Smooth muscle cell (in vitro differentiated cells): ENCODE measurements around the gene MAGI1. TPM values are rescaled to one million over a fixed set of nuclear protein-coding genes. Genes with fewer than 3 reads are reported as not detected.

ENCODE experiments used
- DNase-seq: peaks from one replicate; lab custom pipeline; 2025; ENCODE audit not compliant: unreplicated experiment; lab: John Stamatoyannopoulos, UW
- H2AFZ ChIP-seq: fragments of 200-600 bp; sonication (generic); 2 replicates; pipeline ENCODE4 v1.6.0; 2016; ENCODE audit warnings: antibody characterized with exemption, low read depth, mild to moderate bottlenecking
- H3F3A ChIP-seq: fragments of 200-600 bp; sonication (generic); 2 replicates; pipeline ENCODE4 v1.6.0; 2017; ENCODE audit warnings: antibody characterized with exemption, low read depth
- H3K27ac ChIP-seq: fragments of 200-600 bp; sonication (generic); 2 replicates; pipeline ENCODE4 v1.5.1; 2016; ENCODE audit warnings: low read depth, mild to moderate bottlenecking
- H3K27me3 ChIP-seq: fragments of 200-600 bp; sonication (generic); 2 replicates; pipeline ENCODE4 v1.6.1; 2016; ENCODE audit warnings: low read depth, mild to moderate bottlenecking
- H3K36me3 ChIP-seq: fragments of 200-600 bp; sonication (generic); 2 replicates; pipeline ENCODE4 v1.5.1; 2016; ENCODE audit warnings: low read depth
- H3K4me1 ChIP-seq: fragments of 200-600 bp; sonication (generic); 2 replicates; pipeline ENCODE4 v1.5.1; 2016; ENCODE audit warnings: low read depth
- H3K4me2 ChIP-seq: fragments of 200-600 bp; sonication (generic); 2 replicates; pipeline ENCODE4 v1.6.0; 2016; ENCODE audit warnings: mild to moderate bottlenecking
- H3K4me3 ChIP-seq: fragments of 200-600 bp; sonication (generic); 2 replicates; pipeline ENCODE4 v1.5.1; 2016; ENCODE audit warnings: mild to moderate bottlenecking
- H3K79me2 ChIP-seq: fragments of 200-600 bp; sonication (generic); 2 replicates; pipeline ENCODE4 v1.6.0; 2016; ENCODE audit warnings: low read depth, mild to moderate bottlenecking
- H3K9ac ChIP-seq: fragments of 200-600 bp; sonication (generic); 2 replicates; pipeline ENCODE4 v1.6.0; 2016; ENCODE audit warnings: low read depth
- H3K9me3 ChIP-seq: fragments of 200-600 bp; sonication (generic); replicated peaks from 2 replicates; pipeline ENCODE4 v1.5.1; 2016; ENCODE audit warnings: low read depth
- H4K20me1 ChIP-seq: fragments of 200-600 bp; sonication (generic); 2 replicates; pipeline ENCODE4 v1.6.0; 2016; ENCODE audit warnings: low read depth
- CTCF ChIP-seq: fragments of 200-600 bp; sonication (generic); IDR thresholded peaks from 2 replicates; pipeline ENCODE4 v1.5.1; 2017; ENCODE audit warnings: borderline replicate concordance, mild to moderate bottlenecking, antibody characterized with exemption; ENCODE audit not compliant: insufficient read depth, poor library complexity, severe bottlenecking
- WGBS: methylation state at CpG from one replicate; pipeline ENCODE4 v1.1.7; 2016; ENCODE audit warnings: low lambda C conversion rate; 5-methylcytosine and 5-hydroxymethylcytosine counted together
- polyA plus RNA-seq: library from polyadenylated mRNA; unstranded; fragments of >200 nt; fragmentation: Nextera tagmentation; extraction: Ambion mirVana; gene quantifications from 2 replicates; pipeline ENCODE4 v1.2.1, GENCODE V29; 2016
- total RNA-seq: library from RNA; depleted of rRNA; stranded (reverse); fragments of >200 nt; gene quantifications from 2 replicates; pipeline ENCODE4 v1.2.3, GENCODE V29; 2014

MAGI1 gene
- total and polyA plus RNA-seq, 2 experiments from 2014 or later, result 9.9 to 23.3 TPM

DNA sequence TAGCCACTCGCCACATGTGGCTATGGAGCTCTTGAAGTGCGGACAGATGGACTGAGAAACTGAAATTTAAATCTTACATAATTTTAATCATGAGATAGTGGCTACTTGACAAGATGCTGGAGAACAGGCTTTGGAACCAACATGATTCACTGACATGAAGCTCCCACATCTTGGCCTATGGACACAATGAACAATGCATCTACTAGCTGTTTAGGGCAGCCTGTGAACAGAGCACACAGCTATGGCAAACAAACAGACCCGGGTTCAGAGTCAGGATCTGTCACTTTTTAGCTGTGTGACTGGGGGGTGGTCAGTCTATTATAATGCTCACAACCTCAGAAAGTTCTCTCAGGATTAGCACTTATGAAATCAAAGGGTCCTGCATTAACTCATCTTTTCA lies 616.6 kb downstream of the MAGI1 start:
- no peak for DNase-seq
- TF ChIP-seq CTCF, result no peak
- no peaks in the 10 kb centered on the region for H3F3A ChIP-seq
- WGBS, result 80% methylated on average over 3 of the region's 3 CpGs
- no peak overlapping the region for H3K9ac ChIP-seq
- no peak overlapping the region for H3K4me3 ChIP-seq
- no peaks in the 10 kb centered on the region for H3K9me3 ChIP-seq
- H3K4me1 ChIP-seq, result no peaks in the 10 kb centered on the region
- no peak overlapping the region for H3K27ac ChIP-seq
- H4K20me1 ChIP-seq, result no peaks in the 10 kb centered on the region
- no peaks in the 10 kb centered on the region for H3K79me2 ChIP-seq
- no peak overlapping the region for H3K4me2 ChIP-seq
- H3K36me3 ChIP-seq, result no peaks in the 10 kb centered on the region
- H2AFZ ChIP-seq, result no peak overlapping the region
- H3K27me3 ChIP-seq, result no peaks in the 10 kb centered on the region

- no peak for TF ChIP-seq CTCF
These were observed 619.5 kb downstream of the MAGI1 start for GRCh38 chr3:65419233-65419632.

GRCh38 chr3:65413891-65414290 lies 624.8 kb downstream of the MAGI1 start:
- no peak for TF ChIP-seq CTCF

More at GRCh38 chr3:65419233-65419632, 619.5 kb downstream of the MAGI1 start:
- WGBS, result 100% methylated on average over 2 of the region's 2 CpGs
- Histone ChIP-seq H3K4me1 (no peaks in the 10 kb centered on the region), H3K9me3 (no peaks in the 10 kb centered on the region), H3K9ac (no peak overlapping the region), H3K27me3 (no peaks in the 10 kb centered on the region), H3K79me2 (no peaks in the 10 kb centered on the region), H2AFZ (no peak overlapping the region), H3F3A (no peaks in the 10 kb centered on the region), H3K27ac (no peak overlapping the region), H4K20me1 (peaks cover 4% of the 10 kb centered on the region), H3K36me3 (no peaks in the 10 kb centered on the region), H3K4me3 (no peak overlapping the region), H3K4me2 (no peak overlapping the region)
- no peak for DNase-seq

DNA sequence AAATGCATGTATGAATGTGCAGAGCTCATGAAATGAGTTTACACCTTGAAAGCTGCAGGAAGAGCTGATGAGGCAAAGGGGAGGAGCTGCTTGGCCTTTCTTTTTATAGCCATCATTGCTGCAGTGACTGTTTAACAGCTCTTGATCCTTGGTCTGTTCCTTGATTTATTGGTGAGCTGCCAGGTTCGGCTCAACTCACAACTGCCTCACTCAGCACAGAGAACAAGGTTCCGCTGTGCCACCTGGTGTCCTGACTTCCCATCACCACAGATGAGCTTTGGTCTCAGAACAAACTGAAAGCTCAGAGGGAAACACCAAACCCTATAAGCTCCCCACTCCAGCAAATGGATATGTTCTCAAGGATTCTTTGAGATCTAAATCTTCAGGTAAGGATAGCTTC lies 626.1 kb downstream of the MAGI1 start:
- Histone ChIP-seq H3K9me3 (no peaks in the 10 kb centered on the region), H3F3A (no peaks in the 10 kb centered on the region), H3K4me3 (no peak overlapping the region), H3K4me2 (no peak overlapping the region), H3K36me3 (no peaks in the 10 kb centered on the region), H3K27me3 (no peaks in the 10 kb centered on the region), H3K9ac (no peak overlapping the region), H3K4me1 (peaks cover 11% of the 10 kb centered on the region), H3K27ac (no peak overlapping the region), H3K79me2 (no peaks in the 10 kb centered on the region), H2AFZ (no peak overlapping the region), H4K20me1 (peaks cover 4% of the 10 kb centered on the region)
- TF ChIP-seq CTCF, result peak; percentile 7
- WGBS, result 65% methylated on average over 2 of the region's 2 CpGs
- no peak for DNase-seq

More at GRCh38 chr3:65413891-65414290, 624.8 kb downstream of the MAGI1 start:
- Histone ChIP-seq H2AFZ (no peak overlapping the region), H3K4me2 (no peak overlapping the region), H3K27me3 (no peaks in the 10 kb centered on the region), H3F3A (no peaks in the 10 kb centered on the region), H3K9ac (no peak overlapping the region), H3K27ac (no peak overlapping the region), H4K20me1 (peaks cover 4% of the 10 kb centered on the region), H3K4me1 (peaks cover 3% of the 10 kb centered on the region), H3K79me2 (no peaks in the 10 kb centered on the region), H3K4me3 (no peak overlapping the region), H3K9me3 (no peaks in the 10 kb centered on the region), H3K36me3 (no peaks in the 10 kb centered on the region)
- 88% methylated on average over 3 of the region's 3 CpGs for WGBS
- DNase-seq, result no peak
